Astrocyte (in vitro differentiated cells and primary cell): ENCODE data around the gene IFT74.

Experiments
- EZH2 ChIP-seq: IDR thresholded peaks from 2 replicates; pipeline ENCODE4 v1.6.1; 2012; ENCODE audit warnings: mild to moderate bottlenecking, low read length, inconsistent platforms; ENCODE audit not compliant: insufficient read depth
- TF ChIP-seq, protein P1 (sequence below): IDR thresholded peaks from 2 replicates; pipeline ENCODE4 v1.5.1; 2011; ENCODE audit warnings: low read depth, mild to moderate bottlenecking, inconsistent platforms, low read length, moderate library complexity; ENCODE audit not compliant: insufficient read depth

DNA sequence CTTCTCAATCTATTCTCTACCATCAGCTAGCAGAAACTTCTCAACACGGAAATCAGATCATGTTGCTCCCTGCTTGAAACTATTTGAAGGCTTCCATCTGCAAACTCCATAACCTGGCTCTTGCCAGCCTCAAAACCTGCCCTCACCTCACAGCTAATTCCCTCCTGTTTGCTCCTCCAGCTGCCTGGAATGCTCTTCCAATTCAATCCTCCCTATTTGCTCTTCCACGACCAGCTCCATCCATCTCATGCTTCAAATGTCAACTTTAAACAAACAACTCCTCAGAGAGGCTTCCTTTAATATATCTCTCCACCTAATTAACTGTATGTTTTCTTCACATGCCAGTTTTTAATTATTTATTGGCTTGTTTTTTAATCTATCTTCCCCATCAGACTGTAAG is 10.6 kb upstream of the IFT74 start:
- TF ChIP-seq, protein P1, sequence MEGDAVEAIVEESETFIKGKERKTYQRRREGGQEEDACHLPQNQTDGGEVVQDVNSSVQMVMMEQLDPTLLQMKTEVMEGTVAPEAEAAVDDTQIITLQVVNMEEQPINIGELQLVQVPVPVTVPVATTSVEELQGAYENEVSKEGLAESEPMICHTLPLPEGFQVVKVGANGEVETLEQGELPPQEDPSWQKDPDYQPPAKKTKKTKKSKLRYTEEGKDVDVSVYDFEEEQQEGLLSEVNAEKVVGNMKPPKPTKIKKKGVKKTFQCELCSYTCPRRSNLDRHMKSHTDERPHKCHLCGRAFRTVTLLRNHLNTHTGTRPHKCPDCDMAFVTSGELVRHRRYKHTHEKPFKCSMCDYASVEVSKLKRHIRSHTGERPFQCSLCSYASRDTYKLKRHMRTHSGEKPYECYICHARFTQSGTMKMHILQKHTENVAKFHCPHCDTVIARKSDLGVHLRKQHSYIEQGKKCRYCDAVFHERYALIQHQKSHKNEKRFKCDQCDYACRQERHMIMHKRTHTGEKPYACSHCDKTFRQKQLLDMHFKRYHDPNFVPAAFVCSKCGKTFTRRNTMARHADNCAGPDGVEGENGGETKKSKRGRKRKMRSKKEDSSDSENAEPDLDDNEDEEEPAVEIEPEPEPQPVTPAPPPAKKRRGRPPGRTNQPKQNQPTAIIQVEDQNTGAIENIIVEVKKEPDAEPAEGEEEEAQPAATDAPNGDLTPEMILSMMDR, result no peak
- TF ChIP-seq EZH2, result no peak
